GM19438 (cell line): ENCODE measurements around the gene TNS3.
"Not testable (repeated sequence)": the region's sequence is repeated elsewhere in the genome, so short reads cannot be mapped to it uniquely, and the experiment has no call there.

Experiments
- ATAC-seq: cut with Tn5 transposase; IDR thresholded peaks from one replicate; pipeline ENCODE4 v1.9.1; 2021; ENCODE audit warnings: low read depth; ENCODE audit not compliant: unreplicated experiment

TNS3 gene

GRCh38 chr7:47544416-47544815, 37.5 kb downstream of the TNS3 start:
- no peak for ATAC-seq

DNA sequence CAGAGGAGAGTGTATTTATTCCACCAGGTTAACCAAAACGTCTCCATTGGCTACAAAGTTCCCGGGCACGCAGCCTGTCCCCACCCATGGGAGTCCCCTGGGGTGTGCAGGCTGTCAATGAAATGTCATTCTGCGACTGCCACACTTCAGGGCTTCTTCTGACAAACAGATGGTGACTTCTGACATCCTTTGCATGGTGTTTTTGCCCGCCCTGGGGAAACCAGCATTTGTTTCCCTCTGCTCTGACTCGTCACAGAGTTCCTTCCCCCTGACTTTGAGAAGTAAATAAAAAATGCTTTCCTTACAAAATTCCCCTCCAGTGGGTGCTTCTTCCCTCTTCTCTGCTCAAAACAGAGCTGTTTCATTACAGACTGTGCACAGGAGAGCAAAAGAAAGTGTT, 38.2 kb downstream of the TNS3 start:
- ATAC-seq: no peak

DNA sequence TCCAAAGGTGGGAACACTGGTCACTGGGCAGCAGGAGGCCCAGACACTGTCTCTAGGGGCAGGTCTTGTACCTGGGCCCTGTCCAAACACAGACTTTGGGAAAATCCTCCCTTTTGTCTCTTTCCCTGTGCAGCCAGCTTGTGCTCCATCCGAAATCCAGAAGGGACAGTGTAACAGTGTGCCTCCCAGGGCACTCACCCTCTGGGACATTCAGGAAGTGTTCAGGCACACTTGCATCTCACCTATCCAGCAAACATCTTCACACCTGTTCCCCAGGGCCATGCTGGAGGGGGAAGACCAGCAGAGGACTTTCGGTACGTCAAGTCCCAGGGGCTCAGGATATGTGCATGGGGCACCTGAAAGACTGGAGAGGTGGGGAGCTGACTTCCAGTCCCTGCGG, 38.9 kb downstream of the TNS3 start:
- ATAC-seq: no peak

- ATAC-seq: no peak
Measured at GRCh38 chr7:47542051-47542450, 39.9 kb downstream of the TNS3 start.

DNA sequence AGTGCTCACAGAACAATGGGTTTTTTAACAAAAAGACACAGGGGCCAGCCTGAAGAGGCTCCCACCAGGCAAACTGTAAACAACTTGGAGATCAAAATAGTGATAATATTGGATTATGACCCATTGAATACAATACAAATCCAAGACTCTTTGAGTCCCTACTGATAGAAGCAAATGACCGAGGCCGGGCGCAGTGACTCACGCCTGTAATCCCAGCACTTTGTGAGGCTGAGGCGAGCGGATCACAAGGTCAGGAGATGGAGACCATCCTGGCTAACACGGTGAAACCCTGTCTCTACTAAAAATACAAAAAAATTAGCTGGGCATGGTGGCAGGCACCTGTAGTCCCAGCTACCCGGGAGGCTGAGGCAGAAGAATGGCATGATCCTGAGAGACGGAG, 40.4 kb downstream of the TNS3 start:
- ATAC-seq: not testable (repeated sequence)

GRCh38 chr7:47540387-47541350, 41.2 kb downstream of the TNS3 start:
- no peak for ATAC-seq

GRCh38 chr7:47540053-47540386, 41.9 kb downstream of the TNS3 start:
- no peak for ATAC-seq

- no peak for ATAC-seq
Measured at GRCh38 chr7:47539398-47540052, 42.4 kb downstream of the TNS3 start.

DNA sequence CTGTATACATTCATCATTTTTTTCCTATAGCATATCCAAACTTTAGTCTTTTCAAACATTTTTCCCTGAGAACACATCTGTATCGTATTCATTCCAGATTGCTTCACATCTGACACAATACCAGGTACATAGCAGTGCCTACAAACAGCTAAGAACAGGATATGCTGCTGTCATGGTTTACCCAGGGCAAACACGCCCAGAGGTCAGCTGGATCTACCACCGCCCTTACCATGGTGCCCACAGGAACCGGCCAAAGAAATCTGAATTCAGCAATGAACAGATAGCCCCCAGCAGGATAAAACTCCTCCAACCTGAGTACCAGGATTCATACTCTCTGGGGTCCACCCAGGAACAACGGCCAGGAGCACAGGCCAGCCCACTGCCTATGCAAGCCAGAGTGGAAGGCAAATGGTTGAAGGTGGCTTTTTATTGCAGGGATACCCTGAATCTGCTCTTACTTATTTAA, 43.0 kb downstream of the TNS3 start:
- ATAC-seq: no peak

- no peak for ATAC-seq
Measured at GRCh38 chr7:47537716-47538675, 43.9 kb downstream of the TNS3 start.

GRCh38 chr7:47536661-47537611, 45.0 kb downstream of the TNS3 start:
- ATAC-seq: no peak

DNA sequence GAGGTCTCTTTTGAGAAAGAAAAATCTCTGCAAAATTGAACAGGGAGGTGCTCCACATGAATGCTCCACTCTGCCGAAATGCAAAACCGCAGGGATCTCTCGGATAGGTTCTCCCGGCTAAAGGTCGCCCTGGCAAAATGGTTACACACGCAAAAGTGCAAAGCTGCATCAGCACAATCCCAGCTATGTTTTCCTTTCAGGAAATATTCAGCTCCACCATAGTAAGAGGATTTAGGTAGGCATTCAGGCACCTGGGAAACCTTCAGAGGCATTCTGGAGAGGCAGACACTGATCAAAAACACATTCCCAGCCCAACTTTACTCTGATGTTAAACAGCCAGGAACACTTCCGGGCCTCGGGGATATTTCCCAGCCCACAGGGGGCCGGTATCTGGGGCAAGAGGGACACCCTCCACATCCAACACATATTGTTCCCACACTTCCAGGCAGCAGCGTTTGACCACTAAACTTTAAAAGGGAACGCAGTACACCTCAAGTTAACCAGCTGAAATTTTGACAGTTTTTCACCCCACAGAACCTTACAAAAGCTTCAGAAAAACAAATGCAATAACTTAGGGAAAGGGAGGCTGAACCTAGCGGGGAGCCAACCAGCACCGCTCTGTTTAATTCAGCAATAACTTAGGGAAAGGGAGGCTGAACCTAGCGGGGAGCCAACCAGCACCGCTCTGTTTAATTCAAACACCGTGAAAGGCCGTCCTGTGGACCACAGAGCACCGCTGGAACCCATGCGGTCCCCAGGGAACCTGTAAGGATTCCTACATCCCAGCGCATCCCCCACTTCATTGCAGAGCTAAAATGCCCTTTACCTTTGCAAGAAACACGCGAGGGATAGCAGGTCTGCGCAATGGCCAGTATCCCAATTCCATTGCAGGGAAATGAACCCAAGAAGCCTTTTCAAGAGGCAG, 45.9 kb downstream of the TNS3 start:
- no peak for ATAC-seq

- no peak for ATAC-seq
Measured at GRCh38 chr7:47535035-47535703, 46.7 kb downstream of the TNS3 start.

DNA sequence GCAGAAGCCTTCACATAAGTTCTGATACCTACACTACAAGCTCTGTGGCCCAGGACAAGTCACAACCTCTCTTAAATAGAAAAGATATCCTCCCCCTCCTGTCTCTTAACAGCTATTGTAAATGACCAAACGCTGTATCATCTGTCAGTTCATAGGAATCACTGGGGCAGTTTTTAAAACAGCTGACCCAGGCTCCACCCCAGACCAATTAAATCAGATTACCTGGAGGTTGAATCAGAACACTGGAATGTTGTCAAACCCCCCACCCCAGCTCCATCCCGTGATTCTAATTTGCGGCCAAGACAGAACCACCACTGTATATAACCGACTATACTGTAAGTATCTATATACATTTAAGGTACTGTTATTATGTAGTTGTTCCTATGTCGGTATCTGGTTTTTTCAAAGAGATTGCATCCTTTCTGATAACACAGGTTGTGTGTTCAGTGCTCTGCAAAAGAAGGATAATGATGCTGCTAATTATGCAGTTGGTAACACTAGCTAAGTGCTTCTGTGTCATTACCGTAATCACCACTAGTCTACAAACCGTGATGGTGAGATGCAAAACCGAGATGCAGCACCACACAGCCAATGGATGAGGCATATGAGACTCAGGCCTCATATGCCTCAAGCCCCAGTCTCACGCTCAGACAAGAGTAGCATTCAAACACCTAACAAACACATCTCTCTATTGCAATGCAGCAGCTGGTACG, 47.4 kb downstream of the TNS3 start:
- no peak for ATAC-seq

- ATAC-seq: no peak
Measured at GRCh38 chr7:47531584-47532492, 50.1 kb downstream of the TNS3 start.

- ATAC-seq: no peak
Measured at GRCh38 chr7:47529826-47530555, 51.9 kb downstream of the TNS3 start.
